ENCODE results near the gene ATG101.

The ATG101 gene

GRCh38 chr12:52027085-52027843 lies 42.5 kb upstream of the ATG101 start:
- Histone ChIP-seq H3K9ac (peak overlapping the region in 2 of 11 experiments; percentile 14 to 52; a peak in 3 of 22 replicates), H3K4me3 (no peak overlapping the region), H3K36me3 (no peaks in the 10 kb centered on the region), H3K4me2 (peak overlapping the region in 9 of 11 experiments; percentile 15 to 96 (median 84); a peak in 14 of 22 replicates), H3K27me3 (no peaks in the 10 kb centered on the region), H4K20me1 (no peaks in the 10 kb centered on the region), H3K4me1 (peaks cover 28 to 86% (median 80%) of the 10 kb centered on the region in 10 experiments), H3K27ac (no peak overlapping the region), H3K9me3 (replicated peaks in 1 of 11) (no peaks in the 10 kb centered on the region)
- no peak for TF ChIP-seq Cebpa-rat (IDR thresholded peaks at IDR 0.05)

GRCh38 chr12:52029685-52030084 lies 40.1 kb upstream of the ATG101 start:
- Histone ChIP-seq H4K20me1 (no peaks in the 10 kb centered on the region), H3K9me3 (replicated peaks in 1 of 11) (no peaks in the 10 kb centered on the region), H3K4me1 (peaks cover 25 to 88% (median 81%) of the 10 kb centered on the region in 10 experiments), H3K9ac (peak overlapping the region in 6 of 11 experiments; percentile 2 to 48 (median 30); a peak in 6 of 22 replicates), H3K27ac (no peak overlapping the region; a peak in 1 of 22 replicates), H3K4me2 (peak overlapping the region in 8 of 11 experiments; percentile 27 to 84 (median 74); a peak in 16 of 22 replicates), H3K27me3 (no peaks in the 10 kb centered on the region), H3K4me3 (no peak overlapping the region), H3K36me3 (no peaks in the 10 kb centered on the region)
- TF ChIP-seq Cebpa-rat (IDR thresholded peaks at IDR 0.05) = no peak

- H3K4me1 ChIP-seq = peaks cover 28 to 86% (median 79%) of the 10 kb centered on the region in 10 experiments
- no peaks in the 10 kb centered on the region for H3K9me3 ChIP-seq (replicated peaks in 1 of 11)
- peak overlapping the region in 3 of 11 experiments; percentile 4 to 31 (median 20); a peak in 1 of 22 replicates for H3K9ac ChIP-seq
- peak overlapping the region in 6 of 10 experiments; percentile 10 to 36 (median 29); a peak in 8 of 20 replicates for H3K4me3 ChIP-seq
- no peak for TF ChIP-seq Cebpa-rat (IDR thresholded peaks at IDR 0.05)
- peaks cover 0 to 7% (median 0%) of the 10 kb centered on the region in 11 experiments; a peak in 1 of 22 replicates for H4K20me1 ChIP-seq
- H3K27ac ChIP-seq = peak overlapping the region in 2 of 11 experiments; percentile 32 to 33; a peak in 2 of 22 replicates
- H3K27me3 ChIP-seq = peaks cover 0 to 8% (median 0%) of the 10 kb centered on the region in 11 experiments; a peak in 2 of 22 replicates
- peak overlapping the region; percentile 58 to 100 (median 91) for H3K4me2 ChIP-seq
- H3K36me3 ChIP-seq = no peaks in the 10 kb centered on the region
Measured at GRCh38 chr12:52032446-52032803, 37.4 kb upstream of the ATG101 start.

GRCh38 chr12:52032804-52033445 lies 36.9 kb upstream of the ATG101 start:
- H3K36me3 ChIP-seq = no peaks in the 10 kb centered on the region
- H4K20me1 ChIP-seq = peaks cover 0 to 7% (median 0%) of the 10 kb centered on the region in 11 experiments; a peak in 1 of 22 replicates
- peak overlapping the region; percentile 85 to 100 (median 99) for H3K4me2 ChIP-seq
- peaks cover 0 to 8% (median 0%) of the 10 kb centered on the region in 11 experiments; a peak in 2 of 22 replicates for H3K27me3 ChIP-seq
- TF ChIP-seq Cebpa-rat (IDR thresholded peaks at IDR 0.05) = no peak
- H3K9ac ChIP-seq = peak overlapping the region; percentile 55 to 83 (median 75); a peak in 21 of 22 replicates
- H3K4me3 ChIP-seq = peak overlapping the region; percentile 26 to 63 (median 49); a peak in 19 of 20 replicates
- H3K9me3 ChIP-seq (replicated peaks in 1 of 11) = no peaks in the 10 kb centered on the region
- H3K27ac ChIP-seq = peak overlapping the region; percentile 68 to 90 (median 83)
- H3K4me1 ChIP-seq = peaks cover 28 to 86% (median 78%) of the 10 kb centered on the region in 10 experiments

GRCh38 chr12:52033446-52034140 lies 36.2 kb upstream of the ATG101 start:
- TF ChIP-seq Cebpa-rat (IDR thresholded peaks at IDR 0.05) = no peak
- Histone ChIP-seq H3K4me3 (peak overlapping the region; percentile 26 to 63 (median 49); a peak in 18 of 20 replicates), H3K9me3 (replicated peaks in 1 of 11) (no peaks in the 10 kb centered on the region), H3K27ac (peak overlapping the region; percentile 68 to 90 (median 83)), H3K4me1 (peaks cover 35 to 92% (median 85%) of the 10 kb centered on the region in 10 experiments), H3K27me3 (peaks cover 0 to 8% (median 0%) of the 10 kb centered on the region in 11 experiments; a peak in 2 of 22 replicates), H4K20me1 (peaks cover 0 to 7% (median 3%) of the 10 kb centered on the region in 11 experiments; a peak in 4 of 22 replicates), H3K9ac (peak overlapping the region; percentile 55 to 83 (median 75); a peak in 21 of 22 replicates), H3K36me3 (no peaks in the 10 kb centered on the region), H3K4me2 (peak overlapping the region; percentile 85 to 100 (median 99))

GRCh38 chr12:52035190-52035589 lies 34.6 kb upstream of the ATG101 start:
- H3K9me3 ChIP-seq (replicated peaks in 1 of 11) = no peaks in the 10 kb centered on the region
- H3K4me3 ChIP-seq = no peak overlapping the region
- H3K36me3 ChIP-seq = no peaks in the 10 kb centered on the region
- peaks cover 0 to 8% (median 0%) of the 10 kb centered on the region in 11 experiments; a peak in 2 of 22 replicates for H3K27me3 ChIP-seq
- TF ChIP-seq Cebpa-rat (IDR thresholded peaks at IDR 0.05) = no peak
- peaks cover 41 to 93% (median 84%) of the 10 kb centered on the region in 10 experiments for H3K4me1 ChIP-seq
- no peak overlapping the region for H3K27ac ChIP-seq
- 0 out of 22 replicates have a peak overlapping the region, but pooled peaks of 1 of the 11 experiments have one; percentile 11 for H3K9ac ChIP-seq
- H4K20me1 ChIP-seq = peaks cover 0 to 21% (median 5%) of the 10 kb centered on the region in 11 experiments; a peak in 5 of 22 replicates
- peak overlapping the region; percentile 85 to 100 (median 99); a peak in 20 of 22 replicates for H3K4me2 ChIP-seq

GRCh38 chr12:52035926-52036325 lies 33.9 kb upstream of the ATG101 start:
- peak overlapping the region in 2 of 11 experiments; percentile 86 to 92; a peak in 4 of 22 replicates for H3K9ac ChIP-seq
- H3K9me3 ChIP-seq (replicated peaks in 1 of 11) = no peaks in the 10 kb centered on the region
- H4K20me1 ChIP-seq = peaks cover 0 to 28% (median 6%) of the 10 kb centered on the region in 11 experiments; a peak in 5 of 22 replicates
- peaks cover 0 to 8% (median 0%) of the 10 kb centered on the region in 11 experiments; a peak in 2 of 22 replicates for H3K27me3 ChIP-seq
- H3K4me2 ChIP-seq = peak overlapping the region; percentile 97 to 100 (median 99)
- no peak overlapping the region for H3K4me3 ChIP-seq
- H3K4me1 ChIP-seq = peaks cover 41 to 93% (median 84%) of the 10 kb centered on the region in 10 experiments
- peak overlapping the region in 5 of 11 experiments; percentile 60 to 80 (median 68); a peak in 6 of 22 replicates for H3K27ac ChIP-seq
- no peaks in the 10 kb centered on the region for H3K36me3 ChIP-seq
- TF ChIP-seq Cebpa-rat (IDR thresholded peaks at IDR 0.05) = no peak

All from BLaER1 treated with 17β-estradiol and CSF1 and Interleukin-3, amounts not matched to agents 10 nM and 100 nM (cell line).